Measurements from ENCODE around the gene KCNC4.

DNA sequence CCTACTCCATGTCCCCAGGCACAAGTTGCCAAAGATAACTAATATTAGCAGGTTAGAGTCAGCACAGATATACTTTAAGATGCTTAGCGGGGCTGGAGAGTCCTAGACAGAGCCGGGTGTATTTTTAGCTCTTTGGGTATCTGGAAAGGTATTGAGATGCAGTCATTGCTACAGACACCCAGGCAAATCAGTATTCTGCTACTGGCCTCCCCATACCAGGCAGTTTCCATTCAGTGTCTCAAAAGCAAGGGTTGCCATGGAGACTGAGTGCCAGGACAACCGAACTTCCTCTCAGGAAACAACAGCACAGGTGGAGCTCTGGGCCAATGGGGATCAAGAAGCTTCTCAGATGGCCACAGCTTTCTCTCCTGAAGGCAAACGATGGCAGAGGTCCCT, 45.3 kb downstream of the KCNC4 start:
- TF ChIP-seq, protein P1, sequence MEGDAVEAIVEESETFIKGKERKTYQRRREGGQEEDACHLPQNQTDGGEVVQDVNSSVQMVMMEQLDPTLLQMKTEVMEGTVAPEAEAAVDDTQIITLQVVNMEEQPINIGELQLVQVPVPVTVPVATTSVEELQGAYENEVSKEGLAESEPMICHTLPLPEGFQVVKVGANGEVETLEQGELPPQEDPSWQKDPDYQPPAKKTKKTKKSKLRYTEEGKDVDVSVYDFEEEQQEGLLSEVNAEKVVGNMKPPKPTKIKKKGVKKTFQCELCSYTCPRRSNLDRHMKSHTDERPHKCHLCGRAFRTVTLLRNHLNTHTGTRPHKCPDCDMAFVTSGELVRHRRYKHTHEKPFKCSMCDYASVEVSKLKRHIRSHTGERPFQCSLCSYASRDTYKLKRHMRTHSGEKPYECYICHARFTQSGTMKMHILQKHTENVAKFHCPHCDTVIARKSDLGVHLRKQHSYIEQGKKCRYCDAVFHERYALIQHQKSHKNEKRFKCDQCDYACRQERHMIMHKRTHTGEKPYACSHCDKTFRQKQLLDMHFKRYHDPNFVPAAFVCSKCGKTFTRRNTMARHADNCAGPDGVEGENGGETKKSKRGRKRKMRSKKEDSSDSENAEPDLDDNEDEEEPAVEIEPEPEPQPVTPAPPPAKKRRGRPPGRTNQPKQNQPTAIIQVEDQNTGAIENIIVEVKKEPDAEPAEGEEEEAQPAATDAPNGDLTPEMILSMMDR (IDR thresholded peaks at IDR 0.05), result no peak
- no peak for TF ChIP-seq POLR2A (IDR thresholded peaks at IDR 0.05)
- no peak for TF ChIP-seq EP300 (IDR thresholded peaks at IDR 0.05)
- no peak for TF ChIP-seq POLR2AphosphoS5 (IDR thresholded peaks at IDR 0.05)
